ENCODE measurements around the gene CRYL1. TPM values are rescaled to one million over a fixed set of nuclear protein-coding genes. Genes with fewer than 3 reads are reported as not detected.

CRYL1 gene
- total and polyA plus RNA-seq, 2 of the 8 experiments (the other 6 are each of a cell fraction or from before 2014, with no cell fraction given): 1.9 to 6.4 TPM

DNA sequence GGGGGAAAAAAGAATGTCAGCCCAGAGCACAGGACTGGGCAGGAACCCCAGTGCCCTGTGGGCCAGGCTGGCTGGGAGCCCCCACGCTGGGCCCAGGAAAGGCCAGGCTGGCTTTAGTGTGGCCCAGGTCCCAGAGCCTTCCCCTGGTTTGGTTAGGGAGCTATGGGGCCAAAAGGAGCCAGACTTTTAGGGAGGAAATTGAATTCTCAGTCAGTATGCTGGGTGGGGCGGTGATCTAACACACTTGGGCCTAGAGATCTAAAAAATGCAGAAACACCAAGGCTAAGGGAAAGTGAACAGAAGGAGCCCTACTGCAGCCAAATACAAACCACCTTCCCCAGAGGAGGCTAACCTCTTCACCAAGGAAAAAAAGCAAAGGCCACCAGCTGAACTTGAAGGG lies 137.5 kb downstream of the CRYL1 start (continued):
- TF ChIP-seq, protein P1, sequence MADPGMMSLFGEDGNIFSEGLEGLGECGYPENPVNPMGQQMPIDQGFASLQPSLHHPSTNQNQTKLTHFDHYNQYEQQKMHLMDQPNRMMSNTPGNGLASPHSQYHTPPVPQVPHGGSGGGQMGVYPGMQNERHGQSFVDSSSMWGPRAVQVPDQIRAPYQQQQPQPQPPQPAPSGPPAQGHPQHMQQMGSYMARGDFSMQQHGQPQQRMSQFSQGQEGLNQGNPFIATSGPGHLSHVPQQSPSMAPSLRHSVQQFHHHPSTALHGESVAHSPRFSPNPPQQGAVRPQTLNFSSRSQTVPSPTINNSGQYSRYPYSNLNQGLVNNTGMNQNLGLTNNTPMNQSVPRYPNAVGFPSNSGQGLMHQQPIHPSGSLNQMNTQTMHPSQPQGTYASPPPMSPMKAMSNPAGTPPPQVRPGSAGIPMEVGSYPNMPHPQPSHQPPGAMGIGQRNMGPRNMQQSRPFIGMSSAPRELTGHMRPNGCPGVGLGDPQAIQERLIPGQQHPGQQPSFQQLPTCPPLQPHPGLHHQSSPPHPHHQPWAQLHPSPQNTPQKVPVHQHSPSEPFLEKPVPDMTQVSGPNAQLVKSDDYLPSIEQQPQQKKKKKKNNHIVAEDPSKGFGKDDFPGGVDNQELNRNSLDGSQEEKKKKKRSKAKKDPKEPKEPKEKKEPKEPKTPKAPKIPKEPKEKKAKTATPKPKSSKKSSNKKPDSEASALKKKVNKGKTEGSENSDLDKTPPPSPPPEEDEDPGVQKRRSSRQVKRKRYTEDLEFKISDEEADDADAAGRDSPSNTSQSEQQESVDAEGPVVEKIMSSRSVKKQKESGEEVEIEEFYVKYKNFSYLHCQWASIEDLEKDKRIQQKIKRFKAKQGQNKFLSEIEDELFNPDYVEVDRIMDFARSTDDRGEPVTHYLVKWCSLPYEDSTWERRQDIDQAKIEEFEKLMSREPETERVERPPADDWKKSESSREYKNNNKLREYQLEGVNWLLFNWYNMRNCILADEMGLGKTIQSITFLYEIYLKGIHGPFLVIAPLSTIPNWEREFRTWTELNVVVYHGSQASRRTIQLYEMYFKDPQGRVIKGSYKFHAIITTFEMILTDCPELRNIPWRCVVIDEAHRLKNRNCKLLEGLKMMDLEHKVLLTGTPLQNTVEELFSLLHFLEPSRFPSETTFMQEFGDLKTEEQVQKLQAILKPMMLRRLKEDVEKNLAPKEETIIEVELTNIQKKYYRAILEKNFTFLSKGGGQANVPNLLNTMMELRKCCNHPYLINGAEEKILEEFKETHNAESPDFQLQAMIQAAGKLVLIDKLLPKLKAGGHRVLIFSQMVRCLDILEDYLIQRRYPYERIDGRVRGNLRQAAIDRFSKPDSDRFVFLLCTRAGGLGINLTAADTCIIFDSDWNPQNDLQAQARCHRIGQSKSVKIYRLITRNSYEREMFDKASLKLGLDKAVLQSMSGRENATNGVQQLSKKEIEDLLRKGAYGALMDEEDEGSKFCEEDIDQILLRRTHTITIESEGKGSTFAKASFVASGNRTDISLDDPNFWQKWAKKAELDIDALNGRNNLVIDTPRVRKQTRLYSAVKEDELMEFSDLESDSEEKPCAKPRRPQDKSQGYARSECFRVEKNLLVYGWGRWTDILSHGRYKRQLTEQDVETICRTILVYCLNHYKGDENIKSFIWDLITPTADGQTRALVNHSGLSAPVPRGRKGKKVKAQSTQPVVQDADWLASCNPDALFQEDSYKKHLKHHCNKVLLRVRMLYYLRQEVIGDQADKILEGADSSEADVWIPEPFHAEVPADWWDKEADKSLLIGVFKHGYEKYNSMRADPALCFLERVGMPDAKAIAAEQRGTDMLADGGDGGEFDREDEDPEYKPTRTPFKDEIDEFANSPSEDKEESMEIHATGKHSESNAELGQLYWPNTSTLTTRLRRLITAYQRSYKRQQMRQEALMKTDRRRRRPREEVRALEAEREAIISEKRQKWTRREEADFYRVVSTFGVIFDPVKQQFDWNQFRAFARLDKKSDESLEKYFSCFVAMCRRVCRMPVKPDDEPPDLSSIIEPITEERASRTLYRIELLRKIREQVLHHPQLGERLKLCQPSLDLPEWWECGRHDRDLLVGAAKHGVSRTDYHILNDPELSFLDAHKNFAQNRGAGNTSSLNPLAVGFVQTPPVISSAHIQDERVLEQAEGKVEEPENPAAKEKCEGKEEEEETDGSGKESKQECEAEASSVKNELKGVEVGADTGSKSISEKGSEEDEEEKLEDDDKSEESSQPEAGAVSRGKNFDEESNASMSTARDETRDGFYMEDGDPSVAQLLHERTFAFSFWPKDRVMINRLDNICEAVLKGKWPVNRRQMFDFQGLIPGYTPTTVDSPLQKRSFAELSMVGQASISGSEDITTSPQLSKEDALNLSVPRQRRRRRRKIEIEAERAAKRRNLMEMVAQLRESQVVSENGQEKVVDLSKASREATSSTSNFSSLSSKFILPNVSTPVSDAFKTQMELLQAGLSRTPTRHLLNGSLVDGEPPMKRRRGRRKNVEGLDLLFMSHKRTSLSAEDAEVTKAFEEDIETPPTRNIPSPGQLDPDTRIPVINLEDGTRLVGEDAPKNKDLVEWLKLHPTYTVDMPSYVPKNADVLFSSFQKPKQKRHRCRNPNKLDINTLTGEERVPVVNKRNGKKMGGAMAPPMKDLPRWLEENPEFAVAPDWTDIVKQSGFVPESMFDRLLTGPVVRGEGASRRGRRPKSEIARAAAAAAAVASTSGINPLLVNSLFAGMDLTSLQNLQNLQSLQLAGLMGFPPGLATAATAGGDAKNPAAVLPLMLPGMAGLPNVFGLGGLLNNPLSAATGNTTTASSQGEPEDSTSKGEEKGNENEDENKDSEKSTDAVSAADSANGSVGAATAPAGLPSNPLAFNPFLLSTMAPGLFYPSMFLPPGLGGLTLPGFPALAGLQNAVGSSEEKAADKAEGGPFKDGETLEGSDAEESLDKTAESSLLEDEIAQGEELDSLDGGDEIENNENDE (IDR thresholded peaks at IDR 0.05; ENCODE audit: insufficient replicate concordance, low read length): no peak
- TF ChIP-seq SRF (IDR thresholded peaks at IDR 0.05; ENCODE audit: low read depth, low read length): no peak
- TF ChIP-seq SAP30 (IDR thresholded peaks at IDR 0.05; ENCODE audit: insufficient read depth, insufficient replicate concordance, low read length): no peak
- no peak for TF ChIP-seq NRF1 (IDR thresholded peaks at IDR 0.05; ENCODE audit: low read depth, low read length)
- TF ChIP-seq JUN (IDR thresholded peaks at IDR 0.05; ENCODE audit: low read depth, low read length): no peak
- TF ChIP-seq POLR2AphosphoS5 (IDR thresholded peaks at IDR 0.05; ENCODE audit: low read depth, low read length): no peak
- TF ChIP-seq CBX8 (IDR thresholded peaks at IDR 0.05; ENCODE audit: borderline replicate concordance, low read depth, low read length): no peak
- TF ChIP-seq KDM1A (IDR thresholded peaks at IDR 0.05; ENCODE audit: borderline replicate concordance, low read length): no peak
- no peak for TF ChIP-seq BACH1 (IDR thresholded peaks at IDR 0.05; ENCODE audit: low read length)
- no peak for TF ChIP-seq ZNF274 (IDR thresholded peaks at IDR 0.05; ENCODE audit: borderline replicate concordance, extremely low read depth, low read length)
- no peak for TF ChIP-seq GABPA (IDR thresholded peaks at IDR 0.05; ENCODE audit: borderline replicate concordance, insufficient read depth, low read length)
- no peak for TF ChIP-seq ASH2L (IDR thresholded peaks at IDR 0.05; ENCODE audit: low read length)
